Measurements from ENCODE around the gene BEST4.
"Not testable (repeated sequence)": the region's sequence is repeated elsewhere in the genome, so short reads cannot be mapped to it uniquely, and the experiment has no call there.

Gene BEST4

DNA sequence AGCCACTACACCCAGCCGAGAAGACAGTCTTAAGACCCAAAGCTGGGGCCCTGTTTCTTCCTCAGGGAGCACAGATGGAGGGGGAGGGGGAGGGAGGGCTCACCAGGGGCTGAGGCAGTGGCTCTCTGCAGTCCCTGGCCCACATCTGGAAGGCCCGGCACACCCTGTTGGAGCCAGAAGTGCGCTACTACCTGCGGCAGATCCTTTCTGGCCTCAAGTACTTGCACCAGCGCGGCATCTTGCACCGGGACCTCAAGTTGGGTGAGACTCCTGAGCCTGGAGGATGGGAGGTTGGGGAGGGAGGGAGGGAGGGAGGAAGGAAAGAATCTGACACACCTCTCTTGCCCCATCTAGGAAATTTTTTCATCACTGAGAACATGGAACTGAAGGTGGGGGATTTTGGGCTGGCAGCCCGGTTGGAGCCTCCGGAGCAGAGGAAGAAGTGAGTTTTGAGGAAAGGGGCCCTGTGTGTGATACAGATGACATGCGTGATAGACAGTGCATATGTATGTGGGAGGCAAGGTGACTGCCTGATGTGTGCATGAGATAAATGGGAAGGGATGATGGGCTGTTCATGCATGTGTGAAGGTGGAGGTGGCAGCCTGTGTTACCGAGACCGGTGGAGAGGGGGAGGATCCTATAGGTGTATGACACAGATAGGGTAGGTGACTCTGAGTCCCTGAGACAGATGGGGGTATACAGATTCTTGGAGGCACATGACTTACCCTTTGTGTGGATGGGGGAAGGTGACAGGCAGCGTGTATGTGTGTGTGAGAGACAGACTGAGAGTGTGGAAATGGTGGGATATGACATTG, 13.7 kb upstream of the BEST4 start:
- no peak for DNase-seq

DNA sequence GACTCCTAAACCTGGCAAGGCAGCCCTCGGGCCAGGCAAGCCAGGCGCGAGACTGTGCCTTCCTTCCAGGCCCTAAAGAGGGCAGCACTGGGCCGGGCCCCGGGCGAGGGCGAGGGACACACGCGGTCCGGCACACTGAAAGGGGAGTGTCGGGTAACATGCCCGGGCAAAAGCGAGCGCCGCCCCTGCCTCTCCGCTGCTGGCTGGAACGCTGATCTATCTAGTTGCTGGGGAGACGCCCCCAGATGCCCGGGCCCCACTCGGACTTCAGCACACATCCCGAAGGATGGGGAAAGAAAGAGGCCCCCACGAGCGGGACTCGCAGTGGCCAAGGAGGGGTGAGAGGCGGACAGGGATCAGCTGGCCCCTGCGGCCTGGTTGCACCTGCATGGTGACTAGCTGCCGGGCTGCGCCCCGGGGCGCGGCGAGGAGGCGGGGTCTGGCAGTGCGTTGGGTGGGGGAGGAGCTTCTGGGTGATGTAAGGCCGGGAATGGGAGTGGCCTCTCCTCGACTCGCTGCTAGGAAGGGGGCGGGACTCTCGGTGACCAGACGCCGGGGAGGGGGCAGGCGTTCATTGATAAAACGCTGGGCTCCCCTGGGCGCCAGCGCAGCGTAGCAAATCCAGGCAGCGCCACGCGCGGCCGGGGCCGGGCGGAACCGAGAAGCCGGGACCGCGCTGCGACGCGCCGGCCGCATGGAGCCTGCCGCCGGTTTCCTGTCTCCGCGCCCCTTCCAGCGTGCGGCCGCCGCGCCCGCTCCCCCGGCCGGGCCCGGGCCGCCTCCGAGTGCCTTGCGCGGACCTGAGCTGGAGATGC, 12.0 kb upstream of the BEST4 start, which contains the start of gene PLK3:
Gene PLK3, plus strand, starts transcription at position 608 of the 815 bp plus-strand sequence. Its CDS starts 87 bp downstream, at position 695.
- peak; percentile 98 to 99 for DNase-seq

DNA sequence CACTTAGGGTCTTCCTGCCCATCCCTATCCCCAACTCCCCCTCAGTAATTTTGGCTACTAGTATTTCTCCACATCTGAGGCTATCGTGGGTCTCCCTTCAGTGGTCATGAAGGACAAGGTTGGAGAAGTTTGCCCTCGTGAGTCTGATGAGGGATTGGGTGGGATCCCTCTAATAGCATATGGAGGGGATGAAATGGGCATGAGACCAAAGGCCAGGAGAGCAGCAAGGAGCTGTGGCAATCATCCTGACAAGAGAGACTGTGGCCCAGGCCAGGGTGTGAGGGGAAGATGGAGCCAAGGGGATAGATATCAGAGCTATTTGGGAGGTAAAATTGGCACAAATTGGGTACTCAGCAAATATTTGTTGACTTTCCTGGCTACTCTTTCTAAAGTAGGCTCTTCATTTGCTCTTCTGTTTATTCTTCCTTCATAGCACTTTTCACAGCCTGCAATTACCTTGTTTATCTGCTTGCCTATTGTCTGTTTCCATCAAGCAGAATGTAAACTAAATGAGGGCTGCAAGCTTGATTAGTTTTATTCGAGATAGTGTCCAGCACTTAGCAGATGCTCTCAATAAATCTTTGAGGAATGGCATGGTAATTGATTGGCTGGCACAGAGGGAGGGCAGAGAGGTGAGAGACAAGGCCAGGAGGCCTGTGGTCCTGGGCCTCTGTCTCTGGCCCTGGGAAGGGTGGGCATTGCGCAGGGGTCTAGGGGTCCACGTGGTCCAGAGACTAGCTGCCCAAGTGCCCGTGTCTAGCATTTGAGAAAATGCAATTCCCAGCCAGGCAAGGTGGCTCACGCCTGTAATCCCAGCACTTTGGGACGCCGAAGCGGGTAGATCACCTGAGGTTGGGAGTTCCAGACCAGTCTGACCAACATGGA, 10.8 kb upstream of the BEST4 start:
- no peak for DNase-seq

DNA sequence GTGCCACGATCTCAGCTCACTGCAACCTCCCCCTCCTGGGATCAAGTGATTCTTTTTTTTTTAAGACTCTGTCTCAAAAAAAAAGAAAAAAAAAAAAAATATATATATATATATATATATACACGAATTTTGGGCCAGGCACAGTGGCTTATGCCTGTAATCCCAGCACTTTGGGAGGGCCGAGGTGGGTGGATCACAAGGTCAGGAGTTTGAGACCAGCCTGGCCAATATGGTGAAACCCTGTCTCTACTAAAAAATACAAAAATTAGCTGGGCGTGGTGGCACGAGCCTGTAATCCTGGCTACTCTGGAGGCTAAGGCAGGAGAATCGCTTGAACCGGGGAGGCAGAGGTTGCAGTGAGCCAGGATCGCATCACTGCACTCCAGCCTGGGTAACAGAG, 9.9 kb upstream of the BEST4 start:
- not testable (repeated sequence) for DNase-seq

DNA sequence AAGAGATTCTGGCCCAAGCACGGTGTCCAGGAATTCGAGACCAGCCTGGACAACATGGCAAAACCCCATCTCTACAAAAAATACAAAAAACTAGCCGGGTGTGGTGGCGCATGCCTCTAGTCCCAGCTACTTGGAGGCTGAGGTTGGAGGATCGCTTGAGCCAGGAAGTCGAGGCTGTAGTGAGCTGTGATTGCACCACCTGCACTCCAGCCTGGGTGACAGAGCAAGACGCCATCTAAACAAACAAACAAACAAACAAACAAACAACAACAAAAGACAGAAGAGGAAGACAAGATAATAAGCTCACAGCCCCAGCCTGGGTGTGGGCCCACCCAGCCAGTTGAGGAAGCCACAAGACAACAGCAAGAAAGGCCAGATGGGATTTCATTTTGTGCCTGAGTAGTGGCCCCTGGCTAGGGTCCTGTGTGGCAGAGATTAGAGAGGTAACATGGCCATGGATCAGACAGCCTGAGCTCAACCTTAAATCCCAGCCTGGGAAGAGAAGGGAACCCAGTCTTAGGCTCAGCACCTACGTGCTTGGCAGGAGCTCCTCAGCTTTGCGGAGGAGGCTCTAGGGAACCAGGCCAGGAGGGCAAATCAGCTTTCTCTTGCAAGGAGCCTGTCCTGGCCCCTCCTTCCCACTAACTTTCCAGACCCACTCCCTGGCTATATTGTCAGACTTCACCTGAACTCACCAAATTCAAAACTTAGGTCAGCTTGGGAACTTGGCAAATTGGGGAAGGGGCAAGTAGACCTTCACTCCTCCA, 4.9 kb upstream of the BEST4 start:
- DNase-seq = no peak

DNA sequence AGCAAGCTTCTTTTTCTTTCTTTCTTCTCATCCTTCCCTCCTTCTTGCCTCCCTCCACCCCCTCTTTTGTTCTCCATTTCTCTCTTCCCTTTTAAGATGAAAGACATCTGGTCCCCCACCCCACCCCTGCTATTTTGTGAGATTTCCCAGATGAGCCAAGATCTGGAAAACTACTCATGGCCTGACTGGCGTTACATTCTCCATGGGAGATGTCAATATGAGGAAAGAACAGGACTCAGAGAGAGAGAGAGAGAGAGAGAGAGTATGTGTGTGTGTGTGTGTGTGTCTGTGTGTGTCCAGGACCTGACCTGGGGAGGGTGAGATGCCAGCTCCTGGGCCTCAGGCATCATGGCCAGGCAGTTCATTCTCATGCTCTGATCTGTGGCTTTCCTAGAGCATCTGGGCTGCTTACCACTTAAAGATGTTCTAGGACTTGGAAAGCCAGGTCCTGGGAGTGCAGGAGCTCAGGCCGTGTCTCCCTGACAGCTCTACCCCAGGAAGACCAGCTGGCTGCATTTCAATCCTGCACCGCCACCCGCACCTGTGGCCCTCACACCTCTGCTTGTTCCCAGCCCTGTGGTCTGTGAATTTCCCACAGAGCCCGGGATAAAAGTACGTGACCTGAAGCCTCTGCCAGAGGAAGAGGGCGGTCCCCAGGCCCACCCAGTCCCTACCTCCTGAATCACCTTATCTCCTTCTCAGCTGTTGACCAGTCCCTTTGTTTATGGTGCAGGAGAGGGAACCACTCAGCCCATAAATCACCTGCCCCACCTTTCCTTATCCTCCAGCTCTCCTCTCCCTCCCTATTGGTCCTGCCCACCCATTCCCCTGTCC, 3.2 kb upstream of the BEST4 start:
- DNase-seq = no peak

DNA sequence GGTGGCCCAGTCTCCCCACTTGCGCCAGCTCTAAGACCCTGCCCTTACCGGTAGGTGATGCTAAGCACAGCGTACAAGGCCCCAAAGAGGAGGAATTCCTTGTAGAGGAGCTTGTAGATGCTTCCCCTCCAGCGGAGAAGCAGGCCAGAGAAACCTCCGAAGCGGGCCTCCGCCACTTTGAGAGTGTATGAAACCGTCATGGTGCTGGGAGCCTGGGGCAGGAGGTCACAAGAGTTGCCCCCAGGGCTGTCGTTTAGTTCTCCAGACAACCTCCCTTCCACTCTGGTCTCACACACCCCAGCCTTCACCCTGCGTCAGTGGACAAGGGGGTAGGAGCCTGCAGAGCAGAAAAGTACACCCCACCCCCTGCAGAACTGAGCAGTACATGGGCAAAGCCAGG, 464 bp downstream of the BEST4 start:
- no peak for DNase-seq

DNA sequence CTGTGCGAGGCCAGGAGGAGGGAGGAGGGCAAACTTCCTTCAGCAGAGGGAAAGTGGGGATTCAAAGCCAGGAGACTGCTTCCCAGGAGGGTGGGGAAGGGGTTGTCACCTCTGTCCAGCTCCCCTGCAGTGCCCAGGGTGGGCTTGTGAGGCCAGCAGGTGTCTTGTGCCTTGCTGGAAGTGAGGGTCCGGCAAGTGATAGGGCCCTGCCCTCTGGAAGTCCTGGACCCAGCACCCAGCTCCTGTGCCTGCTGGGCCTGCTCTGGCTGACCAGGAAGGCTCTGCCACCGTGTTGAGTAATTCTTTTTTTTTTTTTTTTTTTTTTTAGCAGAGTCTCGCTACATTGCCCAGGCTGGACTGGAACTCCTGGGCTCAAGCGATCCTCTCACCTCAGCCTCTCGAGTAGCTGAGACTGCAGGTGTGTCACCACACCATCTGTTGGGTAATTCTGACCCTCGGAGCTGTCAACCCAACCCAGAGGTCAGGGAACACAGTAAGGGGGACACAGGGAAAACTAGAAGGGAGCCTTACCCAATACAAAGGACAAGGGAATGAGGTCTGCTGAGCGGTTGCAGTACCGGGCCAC, 1.0 kb downstream of the BEST4 start:
- no peak for DNase-seq

DNA sequence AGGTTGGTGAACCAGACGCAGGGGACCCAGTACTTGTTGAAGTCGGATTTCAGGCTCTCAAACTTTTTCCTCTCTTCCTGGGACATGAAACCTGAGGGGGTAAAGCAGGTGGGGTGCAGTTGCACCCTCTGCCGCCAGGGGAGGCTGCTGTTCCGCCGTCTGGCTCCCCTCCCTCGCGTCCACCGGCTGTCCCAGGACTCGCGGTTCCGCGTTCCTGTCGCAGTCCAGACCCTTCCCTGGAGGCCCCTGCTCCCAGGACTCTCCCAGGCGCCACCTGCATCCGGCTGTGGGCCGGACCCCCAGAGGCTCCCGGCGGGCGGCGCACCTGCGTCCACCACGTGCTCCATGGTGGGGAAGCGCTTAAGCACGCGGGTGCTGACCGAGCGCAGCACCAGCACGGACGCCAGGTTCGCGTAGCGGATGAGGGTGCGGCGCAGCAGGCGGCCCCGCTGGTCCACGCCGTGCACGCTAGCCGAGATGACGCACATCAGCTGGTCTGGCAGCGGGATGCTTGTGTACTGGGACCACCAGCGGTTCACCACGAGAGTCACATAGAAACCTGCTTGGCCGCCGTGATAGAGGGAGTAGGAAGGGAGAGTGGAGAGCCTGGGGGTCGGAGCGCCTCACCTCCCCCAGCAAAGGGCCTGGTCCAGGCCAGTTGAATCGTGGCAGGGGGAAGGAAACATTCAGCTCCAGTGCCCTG, 1.7 kb downstream of the BEST4 start:
- peak in 1 of 2 donors; percentile 40 for DNase-seq

DNA sequence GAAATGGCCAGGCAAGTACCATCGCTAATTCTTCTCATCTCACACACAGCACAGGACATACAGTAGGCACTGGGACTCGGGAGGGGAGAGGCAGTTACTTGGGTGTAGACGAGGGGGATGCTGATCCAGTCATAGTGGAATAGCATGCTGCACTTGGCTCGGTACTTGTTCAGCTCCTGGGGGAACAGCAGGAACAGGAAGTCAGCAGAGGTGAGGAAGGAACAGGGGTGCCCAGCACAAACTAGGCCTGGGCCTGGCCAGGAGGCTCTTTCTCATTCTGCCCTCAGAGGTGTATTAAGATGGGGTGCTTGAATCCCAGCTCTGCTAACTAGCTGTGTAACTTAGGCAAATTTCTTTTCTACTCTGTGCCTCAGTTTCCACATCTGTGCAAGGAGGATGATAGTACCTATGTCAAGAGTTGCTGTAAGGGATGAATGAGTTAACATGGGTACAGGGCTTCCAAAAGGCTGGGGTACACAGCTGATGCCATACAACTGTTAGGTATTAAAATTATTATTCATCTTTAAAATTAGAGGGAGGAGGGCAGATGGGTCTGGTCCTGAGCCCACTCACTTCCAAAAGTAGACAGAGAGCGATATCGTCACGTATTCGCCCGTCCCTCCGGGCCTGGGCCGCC, 2.4 kb downstream of the BEST4 start:
- DNase-seq = no peak

DNA sequence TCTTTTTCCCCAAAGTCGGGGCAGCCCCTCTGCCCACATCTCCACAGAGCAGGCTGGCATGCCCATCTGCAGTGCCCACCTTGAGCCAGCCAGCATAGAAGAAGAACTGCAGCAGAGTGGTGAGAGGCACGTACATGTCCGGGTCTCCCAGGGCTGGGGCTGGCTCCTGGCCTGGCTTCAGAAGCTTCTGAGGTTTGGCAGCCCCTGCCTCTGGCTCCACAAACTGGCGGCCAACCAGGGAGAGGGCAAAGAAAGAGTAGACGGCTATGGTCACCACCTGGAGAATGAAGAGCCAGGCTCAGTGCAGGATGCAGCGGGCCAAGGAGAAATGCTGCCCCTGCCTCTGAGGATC, 3.0 kb downstream of the BEST4 start:
- no peak for DNase-seq

DNA sequence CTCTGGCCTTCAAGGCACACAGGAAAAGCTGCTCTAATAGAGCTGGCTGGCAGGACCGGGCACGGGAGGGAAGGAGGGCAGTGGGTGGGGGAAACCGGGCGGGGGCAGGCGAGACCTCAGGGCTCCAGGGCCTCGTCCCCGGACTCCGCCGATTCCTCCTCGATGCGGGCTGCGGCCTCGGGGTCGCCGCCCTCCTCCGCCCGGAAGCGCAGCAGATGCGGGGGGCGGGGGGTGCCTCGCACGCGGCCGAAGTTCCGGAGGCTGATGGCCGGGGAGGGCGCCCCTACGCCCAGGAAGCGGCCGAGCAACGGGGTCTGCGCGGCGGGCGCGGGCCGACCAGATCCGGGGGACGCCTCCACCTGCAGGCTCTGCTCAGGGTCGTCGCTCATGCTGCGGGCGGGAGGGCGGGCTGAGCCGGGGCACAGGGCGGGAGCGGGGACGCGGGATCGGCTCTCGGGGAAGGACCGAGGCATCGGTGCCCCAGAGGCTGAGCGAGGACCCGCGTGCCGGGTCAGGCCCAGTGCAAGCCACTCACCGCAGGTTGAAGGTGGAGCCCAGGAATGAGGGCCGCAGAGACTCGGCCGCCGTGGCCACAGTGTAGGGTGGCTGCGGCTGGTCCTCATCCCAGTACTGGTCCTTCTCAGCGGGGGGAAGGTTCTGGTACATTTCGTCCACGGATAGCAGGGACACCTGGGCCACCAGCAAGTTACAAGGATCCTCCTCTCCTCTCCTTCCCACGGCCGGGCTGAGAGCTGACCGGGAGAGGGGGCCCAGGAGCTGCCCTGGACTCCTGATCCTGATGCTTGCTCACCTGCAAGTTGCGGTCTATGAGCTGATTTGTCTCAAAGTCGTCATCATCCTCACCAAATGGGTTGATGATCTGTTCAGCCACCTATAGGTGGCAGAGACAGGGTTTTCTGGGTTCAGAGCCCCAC, 3.6 kb downstream of the BEST4 start:
- DNase-seq = no peak

DNA sequence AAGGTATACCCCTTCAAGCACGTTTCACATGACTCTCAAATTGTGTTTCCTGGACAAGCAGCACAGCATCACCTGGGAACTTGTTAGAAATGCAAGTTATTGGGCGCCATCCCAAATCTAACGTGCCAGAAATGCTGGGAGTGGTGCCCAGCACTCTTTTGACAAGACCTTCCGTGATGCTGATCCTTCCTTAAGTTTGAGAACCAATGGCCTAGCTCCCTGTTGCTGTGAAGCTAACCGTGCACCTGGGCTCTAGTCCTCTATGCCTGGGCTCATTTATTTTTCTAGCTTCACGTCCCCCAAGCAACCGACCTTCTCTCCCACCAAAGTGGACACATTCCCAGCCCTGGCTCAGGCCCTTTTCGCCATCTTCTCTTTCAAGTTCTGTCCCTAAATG, 4.3 kb downstream of the BEST4 start:
- DNase-seq = no peak

DNA sequence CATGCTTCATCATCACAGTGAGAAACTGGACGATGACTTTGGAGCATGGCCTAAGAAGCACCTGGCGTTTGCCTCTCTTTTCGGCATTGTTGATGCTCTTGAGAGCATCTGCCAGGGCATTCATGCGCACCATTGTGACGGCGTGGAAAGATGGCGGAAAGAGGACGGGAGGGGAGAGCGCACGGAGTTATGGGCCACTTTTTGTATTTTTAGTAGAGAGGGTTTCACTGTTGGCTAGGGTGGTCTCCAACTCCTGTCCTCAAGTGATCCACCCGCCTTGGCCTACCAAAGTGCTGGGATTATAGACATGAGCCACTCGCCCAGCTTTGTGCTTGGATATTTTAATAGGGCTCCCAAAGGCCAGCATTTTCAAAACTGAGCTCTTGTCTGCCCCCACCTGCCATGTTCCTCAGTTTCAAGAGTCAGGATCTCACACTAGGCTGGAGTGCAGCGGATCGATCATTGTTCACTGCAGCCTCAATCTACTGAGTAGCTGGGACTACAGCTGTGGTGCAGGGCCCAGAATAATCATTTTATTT, 7.3 kb downstream of the BEST4 start:
- DNase-seq = no peak

DNA sequence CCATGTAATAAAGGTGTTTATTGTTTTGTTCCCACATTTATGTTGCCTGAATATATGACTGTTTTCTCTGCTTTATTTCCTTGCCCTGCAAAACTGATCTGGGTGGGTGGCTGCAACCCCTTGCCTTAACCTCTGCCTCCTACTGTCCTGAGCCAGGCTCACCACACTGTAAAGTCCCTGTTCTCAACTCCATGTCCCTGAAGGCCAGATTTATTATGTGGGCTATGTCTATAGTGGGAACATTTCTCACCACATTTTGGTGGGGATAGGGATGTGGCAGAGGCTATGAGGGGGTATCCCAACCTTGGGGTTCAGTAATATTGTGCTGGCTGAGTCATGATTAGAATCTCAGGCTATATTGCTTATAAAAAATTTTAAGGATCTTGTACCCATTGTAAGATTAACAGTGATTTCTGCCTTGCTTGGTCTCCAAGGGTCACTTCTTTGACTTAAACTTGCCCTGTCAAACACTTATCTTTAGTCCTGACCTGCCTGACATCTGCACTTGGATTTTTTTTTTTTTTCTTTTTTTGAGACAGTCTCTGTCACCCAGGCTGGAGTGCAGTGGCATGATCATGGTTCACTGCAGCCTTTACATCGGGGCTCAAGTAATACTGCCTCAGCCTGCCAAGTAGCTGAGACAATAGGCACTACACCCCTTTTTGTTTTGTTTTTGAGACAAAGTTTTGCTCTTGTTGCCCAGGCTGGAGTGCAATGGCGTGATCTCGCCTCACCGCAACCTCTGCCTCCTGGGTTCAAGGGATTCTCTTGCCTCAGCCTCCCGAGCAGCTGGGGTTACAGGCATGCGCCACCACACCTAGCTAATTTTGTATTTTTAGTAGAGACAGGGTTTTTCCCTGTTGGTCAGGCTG, 9.0 kb downstream of the BEST4 start:
- no peak for DNase-seq

DNA sequence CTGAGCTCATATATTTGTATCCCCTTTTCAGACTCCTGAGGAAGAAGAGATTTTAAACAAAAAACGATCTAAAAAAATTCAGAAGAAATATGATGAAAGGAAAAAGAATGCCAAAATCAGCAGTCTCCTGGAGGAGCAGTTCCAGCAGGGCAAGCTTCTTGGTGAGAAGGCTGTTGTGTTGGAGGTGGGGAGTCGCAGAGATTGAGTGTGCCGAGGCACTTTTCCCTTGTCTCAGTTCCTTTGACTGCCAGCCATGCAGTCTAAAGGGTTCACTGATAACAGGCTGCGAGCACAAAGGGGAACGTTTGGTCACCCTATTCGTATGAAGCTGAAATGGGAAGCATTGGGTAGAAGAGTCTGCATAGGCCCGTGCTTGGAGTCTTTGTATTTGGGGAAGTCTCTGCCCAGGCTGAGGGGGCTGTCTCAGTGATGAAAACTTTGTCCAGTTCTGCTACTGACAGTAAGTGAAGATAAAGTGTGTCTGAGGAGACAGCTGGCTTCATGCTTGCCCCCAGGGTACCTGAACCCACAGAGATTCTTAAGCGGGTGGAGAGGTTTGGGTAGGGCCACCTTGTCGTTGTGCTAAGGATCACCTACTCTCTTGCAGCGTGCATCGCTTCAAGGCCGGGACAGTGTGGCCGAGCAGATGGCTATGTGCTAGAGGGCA, 9.9 kb downstream of the BEST4 start:
- no peak for DNase-seq

DNA sequence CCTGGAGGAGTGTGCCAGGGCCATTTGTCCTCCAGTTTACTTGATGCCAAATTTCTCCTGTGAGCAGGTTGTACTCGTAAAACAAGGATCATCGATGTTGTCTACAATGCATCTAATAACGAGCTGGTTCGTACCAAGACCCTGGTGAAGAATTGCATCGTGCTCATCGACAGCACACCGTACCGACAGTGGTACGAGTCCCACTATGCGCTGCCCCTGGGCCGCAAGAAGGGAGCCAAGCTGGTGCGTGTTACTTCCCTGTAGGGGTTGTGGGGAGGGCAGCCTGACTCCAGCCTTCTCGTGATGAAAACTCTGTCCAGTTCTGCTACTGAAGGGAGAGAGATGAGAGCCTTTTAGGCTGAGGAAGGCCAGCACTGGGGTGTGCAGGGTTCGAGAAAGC, 10.4 kb downstream of the BEST4 start:
- no peak for DNase-seq

Data from hippocampal formation (tissue), 2 donors.